ENCODE data around the gene SEMA3C. TPM values are rescaled to one million over a fixed set of nuclear protein-coding genes. Genes with fewer than 3 reads are reported as not detected.

The SEMA3C gene
- polyA plus RNA-seq, 1 experiment: 64.1 TPM

- Histone ChIP-seq H3K36me3 (ENCODE audit: control insufficient read depth, insufficient read depth, low read length) (no peaks in the 10 kb centered on the region), H3K4me3 (ENCODE audit: low read depth, low read length) (no peak overlapping the region), H3K27me3 (ENCODE audit: control insufficient read depth, insufficient read depth, low read length) (no peaks in the 10 kb centered on the region)
- TF ChIP-seq CTCF (IDR thresholded peaks at IDR 0.05; ENCODE audit: insufficient read depth, low read depth, low read length): no peak
- ChIA-PET POLR2A (interaction anchor here (0.6 to 0.7 kb wide), 3 partner anchors 135 to 541 kb away, joined by 3 to 5 read pairs (median 4); no protein-coding TSS in a partner anchor), CTCF (interaction anchor here (0.6 to 1.1 kb wide), 3 partner anchors 158 to 563 kb away, joined by 3 to 5 read pairs (median 3); no protein-coding TSS in a partner anchor)
- DNase-seq (ENCODE audit: low read depth): peak; percentile 93
These were observed 194.5 kb downstream of the SEMA3C start for GRCh38 chr7:80724249-80724871.

GRCh38 chr7:80722616-80723195 is 196.1 kb downstream of the SEMA3C start:
- Histone ChIP-seq H3K27me3 (ENCODE audit: control insufficient read depth, insufficient read depth, low read length) (no peaks in the 10 kb centered on the region), H3K4me3 (ENCODE audit: low read depth, low read length) (no peak overlapping the region), H3K36me3 (ENCODE audit: control insufficient read depth, insufficient read depth, low read length) (no peaks in the 10 kb centered on the region)
- DNase-seq (ENCODE audit: low read depth): peak; percentile 95
- ChIA-PET POLR2A (interaction anchor here (0.5 to 0.6 kb wide), 4 partner anchors 28 to 609 kb away, joined by 3 to 5 read pairs (median 3); partner anchors contain the start of gene SEMA3C), CTCF (interaction anchor here (0.7 to 1.6 kb wide), 4 partner anchors 25 to 745 kb away, joined by 3 to 4 read pairs (median 3); no protein-coding TSS in a partner anchor)
- TF ChIP-seq CTCF (IDR thresholded peaks at IDR 0.05; ENCODE audit: insufficient read depth, low read depth, low read length): no peak

GRCh38 chr7:80721883-80722615 is 196.8 kb downstream of the SEMA3C start:
- CTCF ChIA-PET: interaction anchor here (1.2 to 1.6 kb wide), 3 partner anchors 24 to 723 kb away, joined by 3 to 4 read pairs (median 3); no protein-coding TSS in a partner anchor
- POLR2A ChIA-PET: interaction anchor here (0.5 to 0.6 kb wide), 3 partner anchors 117 to 609 kb away, joined by 3 read pairs; partner anchors contain the start of gene SEMA3C
- Histone ChIP-seq H3K36me3 (ENCODE audit: control insufficient read depth, insufficient read depth, low read length) (no peaks in the 10 kb centered on the region), H3K27me3 (ENCODE audit: control insufficient read depth, insufficient read depth, low read length) (no peaks in the 10 kb centered on the region), H3K4me3 (ENCODE audit: low read depth, low read length) (no peak overlapping the region)
- no peak for DNase-seq (ENCODE audit: low read depth)
- no peak for TF ChIP-seq CTCF (IDR thresholded peaks at IDR 0.05; ENCODE audit: insufficient read depth, low read depth, low read length)

- Histone ChIP-seq H3K4me3 (ENCODE audit: low read depth, low read length) (no peak overlapping the region), H3K36me3 (ENCODE audit: control insufficient read depth, insufficient read depth, low read length) (no peaks in the 10 kb centered on the region), H3K27me3 (ENCODE audit: control insufficient read depth, insufficient read depth, low read length) (no peaks in the 10 kb centered on the region)
- DNase-seq (ENCODE audit: low read depth): no peak
- POLR2A ChIA-PET: no interaction called here
- no peak for TF ChIP-seq CTCF (IDR thresholded peaks at IDR 0.05; ENCODE audit: insufficient read depth, low read depth, low read length)
- CTCF ChIA-PET: no interaction called here
These were observed 198.7 kb downstream of the SEMA3C start for GRCh38 chr7:80720146-80720545.

- ChIA-PET CTCF (no interaction called here), POLR2A (no interaction called here)
- no peaks in the 10 kb centered on the region for H3K36me3 ChIP-seq (ENCODE audit: control insufficient read depth, insufficient read depth, low read length)
- DNase-seq (ENCODE audit: low read depth): no peak
- no peaks in the 10 kb centered on the region for H3K27me3 ChIP-seq (ENCODE audit: control insufficient read depth, insufficient read depth, low read length)
- TF ChIP-seq CTCF (IDR thresholded peaks at IDR 0.05; ENCODE audit: insufficient read depth, low read depth, low read length): no peak
- no peak overlapping the region for H3K4me3 ChIP-seq (ENCODE audit: low read depth, low read length)
These were observed 199.6 kb downstream of the SEMA3C start for GRCh38 chr7:80719261-80719660.

Data from BJ (cell line).